H1 (cell line): ENCODE data around the gene BRAP.

ENCODE experiments used
- CEBPB ChIP-seq: IDR thresholded peaks from 2 replicates; pipeline ENCODE4 v1.6.1; 2012; ENCODE audit warnings: low read depth, low read length
- CTCF ChIP-seq, 3 experiments: IDR thresholded peaks; 1 replicate in 2 of 3; 2 replicates in 1 of 3; pipeline versions ENCODE4 v1.5.1 to v1.6.1; 2011; ENCODE audit warnings: low read length in 3 of 3, mild to moderate bottlenecking in 3 of 3, inconsistent platforms in 2 of 3, low read depth in 1 of 3, moderate library complexity in 1 of 3; ENCODE audit not compliant: insufficient read depth in 1 of 3; ENCODE audit errors: control extremely low read depth in 1 of 3
- EZH2 ChIP-seq: fragments of 200-600 bp; sonication (generic); IDR thresholded peaks from 2 replicates; pipeline ENCODE4 v1.7.1; 2012; ENCODE audit warnings: low read depth, mild to moderate bottlenecking, moderate library complexity, low read length, inconsistent platforms; ENCODE audit not compliant: severe bottlenecking
- POLR2A ChIP-seq, 2 experiments: IDR thresholded peaks; 1 replicate in 1 of 2; 2 replicates in 1 of 2; pipeline ENCODE4 v1.6.1; 2011; ENCODE audit warnings: low read depth in 2 of 2, low read length in 2 of 2, mild to moderate bottlenecking in 2 of 2; ENCODE audit errors: control extremely low read depth in 1 of 2
- RBBP5 ChIP-seq: IDR thresholded peaks from 2 replicates; pipeline ENCODE4 v1.7.1; 2012; ENCODE audit warnings: low read depth, mild to moderate bottlenecking, inconsistent platforms, low read length, moderate library complexity, borderline replicate concordance
- SP2 ChIP-seq: IDR thresholded peaks from 2 replicates; pipeline ENCODE4 v1.6.1; 2012; ENCODE audit warnings: mild to moderate bottlenecking, low read length, inconsistent platforms
- USF2 ChIP-seq: IDR thresholded peaks from 2 replicates; pipeline ENCODE4 v1.6.1; 2011; ENCODE audit warnings: low read length, improper control_type of control experiment
- YY1 ChIP-seq: IDR thresholded peaks from 2 replicates; pipeline ENCODE4 v1.6.1; 2011; ENCODE audit warnings: low read depth, mild to moderate bottlenecking, low read length

- TF ChIP-seq YY1 (no peak), USF2 (no peak), CTCF (IDR thresholded peaks at IDR 0.05; ENCODE audit: control extremely low read depth in 1 of 3, insufficient read depth in 1 of 3, low read depth in 1 of 3, low read length in 3 of 3) (no peak), EZH2 (no peak), POLR2A (IDR thresholded peaks at IDR 0.05; ENCODE audit: control extremely low read depth in 1 of 2, low read depth in 2 of 2, low read length in 2 of 2) (no peak), RBBP5 (no peak), CEBPB (no peak), SP2 (no peak)
Observed at GRCh38 chr12:111626230-111626629, 59.5 kb downstream of the BRAP start.
